22Rv1 (cell line): ENCODE results near the gene FUCA1.

Source experiments
- ZFX ChIP-seq: fragments of 450-650 bp; IDR thresholded peaks from 2 replicates; pipeline ENCODE4 v1.6.1; 2017; ENCODE audit warnings: antibody characterized with exemption, borderline replicate concordance
- TF ChIP-seq, protein P1 (sequence below): fragments of 450-650 bp; IDR thresholded peaks from 2 replicates; pipeline ENCODE4 v1.5.1; 2017; ENCODE audit warnings: mild to moderate bottlenecking

DNA sequence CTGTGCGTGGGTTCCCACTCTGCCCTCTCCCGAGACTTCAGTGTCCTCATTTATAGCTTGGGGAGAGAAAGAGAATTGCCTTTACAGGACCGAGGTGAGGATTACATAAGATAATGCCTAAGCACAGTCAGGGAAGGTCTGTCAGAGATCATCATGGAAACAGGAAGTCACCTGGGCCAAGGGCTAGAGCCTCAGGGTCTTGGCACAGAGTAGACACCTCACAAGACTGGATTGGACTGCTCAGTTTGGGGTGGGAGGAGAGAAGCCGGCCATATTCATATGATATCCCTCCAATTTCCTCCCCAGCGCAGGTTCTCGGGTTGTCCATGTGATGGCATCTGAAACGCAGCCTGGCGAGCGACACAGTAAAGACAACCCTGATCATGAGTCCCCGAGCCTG is 41.3 kb upstream of the FUCA1 start:
- TF ChIP-seq, protein P1, sequence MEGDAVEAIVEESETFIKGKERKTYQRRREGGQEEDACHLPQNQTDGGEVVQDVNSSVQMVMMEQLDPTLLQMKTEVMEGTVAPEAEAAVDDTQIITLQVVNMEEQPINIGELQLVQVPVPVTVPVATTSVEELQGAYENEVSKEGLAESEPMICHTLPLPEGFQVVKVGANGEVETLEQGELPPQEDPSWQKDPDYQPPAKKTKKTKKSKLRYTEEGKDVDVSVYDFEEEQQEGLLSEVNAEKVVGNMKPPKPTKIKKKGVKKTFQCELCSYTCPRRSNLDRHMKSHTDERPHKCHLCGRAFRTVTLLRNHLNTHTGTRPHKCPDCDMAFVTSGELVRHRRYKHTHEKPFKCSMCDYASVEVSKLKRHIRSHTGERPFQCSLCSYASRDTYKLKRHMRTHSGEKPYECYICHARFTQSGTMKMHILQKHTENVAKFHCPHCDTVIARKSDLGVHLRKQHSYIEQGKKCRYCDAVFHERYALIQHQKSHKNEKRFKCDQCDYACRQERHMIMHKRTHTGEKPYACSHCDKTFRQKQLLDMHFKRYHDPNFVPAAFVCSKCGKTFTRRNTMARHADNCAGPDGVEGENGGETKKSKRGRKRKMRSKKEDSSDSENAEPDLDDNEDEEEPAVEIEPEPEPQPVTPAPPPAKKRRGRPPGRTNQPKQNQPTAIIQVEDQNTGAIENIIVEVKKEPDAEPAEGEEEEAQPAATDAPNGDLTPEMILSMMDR, result no peak
- TF ChIP-seq ZFX, result no peak
